CD4-positive, alpha-beta T cell treated with Interleukin-15 for 4 hours (primary cell): ENCODE results near the gene RHOT2.

Experiments used
- DNase-seq: peaks from one replicate; pipeline ENCODE4 v3.0.0-alpha.2; 2020; ENCODE audit warnings: low spot score

The RHOT2 gene

DNA sequence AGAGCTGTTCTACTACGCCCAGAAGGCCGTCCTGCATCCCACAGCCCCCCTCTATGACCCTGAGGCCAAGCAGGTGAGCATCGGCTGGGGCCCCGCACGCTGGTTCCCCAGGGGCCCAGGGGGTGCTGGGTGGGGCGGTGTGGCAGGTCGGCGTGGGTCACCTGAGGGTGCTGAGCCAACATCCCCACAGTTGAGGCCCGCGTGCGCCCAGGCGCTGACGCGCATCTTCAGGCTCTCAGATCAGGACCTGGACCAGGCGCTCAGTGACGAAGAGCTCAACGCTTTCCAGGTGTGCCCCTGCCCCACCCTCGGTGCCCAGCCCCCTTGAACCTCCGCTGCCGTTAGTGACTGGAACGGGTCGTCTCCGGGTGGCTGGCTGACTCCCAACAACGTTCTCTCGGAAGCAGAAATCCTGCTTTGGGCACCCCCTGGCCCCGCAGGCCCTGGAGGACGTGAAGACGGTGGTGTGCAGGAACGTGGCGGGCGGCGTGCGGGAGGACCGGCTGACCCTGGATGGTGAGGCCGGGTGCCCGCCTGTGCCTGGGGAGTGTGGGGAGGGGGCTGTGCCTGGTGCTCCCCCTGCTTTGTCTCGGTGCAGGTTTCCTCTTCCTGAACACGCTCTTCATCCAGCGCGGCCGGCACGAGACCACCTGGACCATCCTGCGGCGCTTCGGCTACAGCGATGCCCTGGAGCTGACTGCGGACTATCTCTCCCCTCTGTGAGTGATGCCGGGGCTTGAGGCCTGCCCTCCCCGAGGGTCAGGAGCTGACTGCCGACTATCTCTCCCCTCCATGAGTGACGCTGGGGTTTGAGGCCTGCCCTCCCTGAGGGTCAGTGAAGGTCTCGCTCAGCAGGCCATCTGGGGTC is 2.8 kb downstream of the RHOT2 start:
- no peak for DNase-seq

DNA sequence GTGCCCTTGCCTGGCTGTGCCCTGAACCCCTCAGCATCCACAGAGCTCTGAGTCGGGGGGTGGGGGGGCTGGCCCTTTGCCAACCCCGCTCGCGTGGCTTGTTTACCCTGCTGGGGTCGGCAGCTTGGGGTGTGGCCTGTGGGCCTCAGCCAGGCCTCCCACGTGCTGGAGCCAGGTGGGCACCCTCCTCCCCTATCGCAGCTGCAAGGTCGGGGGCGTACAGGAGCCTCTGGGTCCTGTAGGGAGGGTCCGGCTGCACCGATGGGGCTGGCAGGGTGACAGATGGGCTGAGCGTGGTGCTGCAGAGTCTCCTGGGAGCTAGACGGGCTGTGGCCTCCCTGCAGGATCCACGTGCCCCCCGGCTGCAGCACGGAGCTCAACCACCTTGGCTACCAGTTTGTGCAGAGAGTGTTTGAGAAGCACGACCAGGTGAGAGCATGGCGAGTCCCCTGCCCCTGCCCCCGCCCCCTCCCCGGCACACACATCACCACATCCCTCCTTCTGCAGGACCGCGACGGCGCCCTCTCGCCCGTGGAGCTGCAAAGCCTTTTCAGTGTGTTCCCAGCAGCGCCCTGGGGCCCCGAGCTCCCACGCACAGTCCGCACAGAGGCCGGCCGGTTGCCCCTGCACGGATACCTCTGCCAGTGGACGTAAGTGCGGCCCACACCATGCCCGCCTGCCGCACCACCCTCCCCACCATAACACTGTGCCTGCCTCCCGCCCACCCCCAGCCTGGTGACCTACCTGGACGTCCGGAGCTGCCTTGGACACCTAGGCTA is 3.6 kb downstream of the RHOT2 start:
- no peak for DNase-seq

DNA sequence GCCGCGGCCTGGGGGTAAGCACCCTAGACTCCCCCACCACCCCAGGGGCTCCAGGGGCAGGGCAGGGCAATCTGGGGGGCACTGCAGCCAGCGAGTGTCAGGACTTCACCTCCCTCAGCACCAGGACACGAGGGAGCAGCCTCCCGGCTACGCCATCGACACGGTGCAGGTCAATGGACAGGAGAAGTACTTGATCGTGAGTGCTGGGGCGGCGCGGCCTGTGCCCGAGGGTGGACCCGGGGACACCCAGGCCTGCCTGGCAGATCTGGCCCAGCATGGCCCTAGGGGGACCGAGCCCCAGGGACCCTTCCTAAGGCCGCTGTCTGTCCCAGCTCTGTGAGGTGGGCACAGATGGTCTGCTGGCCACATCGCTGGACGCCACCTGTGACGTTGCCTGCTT is 4.4 kb downstream of the RHOT2 start:
- DNase-seq: no peak

DNA sequence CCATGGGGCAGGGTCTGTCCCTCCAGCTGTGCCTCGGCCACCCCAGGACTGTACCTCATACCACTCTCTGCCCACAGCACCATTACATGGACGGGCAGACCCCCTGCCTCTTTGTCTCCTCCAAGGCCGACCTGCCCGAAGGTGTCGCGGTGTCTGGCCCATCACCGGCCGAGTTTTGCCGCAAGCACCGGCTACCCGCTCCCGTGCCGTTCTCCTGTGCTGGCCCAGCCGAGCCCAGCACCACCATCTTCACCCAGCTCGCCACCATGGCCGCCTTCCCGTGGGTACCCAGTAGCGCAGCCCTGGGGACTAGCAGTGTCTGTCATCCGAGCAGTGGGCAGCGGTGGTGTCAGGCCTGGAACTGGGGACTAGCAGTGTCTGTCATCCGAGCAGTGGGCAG is 4.9 kb downstream of the RHOT2 start:
- no peak for DNase-seq

DNA sequence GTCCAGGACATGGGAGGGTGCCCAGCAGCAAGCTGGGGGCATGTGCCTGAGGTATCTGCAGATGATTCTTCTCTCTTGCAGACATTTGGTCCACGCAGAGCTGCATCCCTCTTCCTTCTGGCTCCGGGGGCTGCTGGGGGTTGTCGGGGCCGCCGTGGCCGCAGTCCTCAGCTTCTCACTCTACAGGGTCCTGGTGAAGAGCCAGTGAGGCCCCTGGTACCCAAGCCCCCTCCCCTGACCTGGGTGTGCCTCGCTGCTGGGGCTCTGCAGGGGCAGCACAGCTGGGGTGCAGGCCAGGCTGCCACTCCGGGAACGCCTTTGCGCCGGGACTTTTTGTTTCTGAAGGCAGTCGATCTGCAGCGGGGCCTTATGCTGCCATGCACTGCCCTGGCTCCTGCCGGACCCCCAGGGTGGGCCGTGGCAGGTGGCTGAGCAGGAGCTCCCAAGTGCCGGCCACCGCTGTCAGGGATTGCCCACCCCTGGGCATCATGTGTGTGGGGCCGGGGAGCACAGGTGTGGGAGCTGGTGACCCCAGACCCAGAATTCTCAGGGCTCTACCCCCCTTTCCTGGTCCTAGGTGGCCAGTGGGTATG is 5.6 kb downstream of the RHOT2 start:
- DNase-seq: no peak

GRCh38 chr16:674214-674881 is 6.4 kb downstream of the RHOT2 start:
- no peak for DNase-seq

DNA sequence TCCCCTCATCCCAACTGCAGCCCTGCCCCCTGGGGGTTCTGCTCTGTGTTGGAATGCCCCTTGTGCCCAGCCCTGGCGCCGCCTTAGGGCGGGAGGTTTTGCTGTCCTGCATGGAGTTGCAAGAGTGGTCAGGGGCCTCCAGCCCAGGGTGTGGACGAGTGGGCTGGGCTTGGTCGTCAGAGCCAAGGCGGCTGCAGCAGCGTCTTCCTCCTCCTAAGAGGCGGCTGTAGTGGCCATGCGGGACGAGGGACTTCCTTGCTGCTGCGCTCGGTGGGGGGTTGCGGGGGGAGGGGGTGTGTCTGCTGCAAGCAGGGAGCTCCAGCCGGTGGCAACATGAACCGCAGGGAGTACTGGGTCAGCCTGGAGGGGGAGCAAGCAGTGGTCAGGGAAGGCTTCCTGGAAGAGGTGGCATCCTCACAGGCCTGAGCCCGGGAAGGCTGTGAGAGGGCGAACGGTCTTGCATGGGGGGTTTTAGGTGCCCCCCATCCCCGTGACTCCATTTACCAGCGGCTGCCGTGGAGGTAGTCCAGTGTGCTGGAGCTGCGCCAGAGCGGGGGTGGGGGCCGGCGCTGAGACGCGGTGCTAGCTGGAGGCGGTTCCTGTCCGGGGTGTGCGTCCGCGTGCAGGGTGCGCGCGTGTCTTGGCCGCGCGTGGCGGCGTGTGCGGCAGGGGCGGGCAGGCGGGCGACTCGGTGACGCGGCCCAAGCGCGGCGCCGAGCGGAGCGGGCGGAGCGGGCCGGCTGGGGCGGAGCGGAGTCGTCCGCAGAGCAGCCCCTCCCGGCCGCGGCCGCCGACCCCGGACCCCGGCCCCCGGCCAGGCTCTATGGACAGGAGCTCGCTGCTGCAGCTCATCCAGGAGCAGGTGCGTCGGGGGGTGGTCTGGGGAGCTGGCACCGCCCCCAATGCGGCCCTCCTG is 7.3 kb downstream of the RHOT2 start, which contains the start of gene RHBDL1:
RHBDL1 (plus strand) TSS at position 704 of the 916 bp plus-strand sequence; CDS start at position 824, 120 bp downstream.
- DNase-seq: no peak

GRCh38 chr16:675884-676564 is 8.1 kb downstream of the RHOT2 start:
- DNase-seq: no peak

DNA sequence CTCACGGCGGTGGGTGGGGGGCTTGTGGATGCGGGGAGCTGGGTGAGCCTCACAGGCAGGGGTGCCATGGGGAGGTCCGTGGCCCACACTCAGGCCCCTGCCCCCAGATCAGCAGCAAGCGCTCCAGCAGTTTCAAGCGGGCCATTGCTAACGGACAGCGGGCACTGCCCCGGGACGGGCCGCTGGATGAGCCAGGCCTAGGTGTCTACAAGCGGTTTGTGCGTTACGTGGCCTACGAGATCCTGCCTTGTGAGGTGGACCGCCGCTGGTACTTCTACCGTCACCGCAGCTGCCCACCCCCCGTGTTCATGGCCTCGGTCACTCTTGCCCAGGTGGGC is 8.6 kb downstream of the RHOT2 start:
- no peak for DNase-seq

- DNase-seq: peak; percentile 37
These were observed 9.0 kb downstream of the RHOT2 start for GRCh38 chr16:676913-677312.

DNA sequence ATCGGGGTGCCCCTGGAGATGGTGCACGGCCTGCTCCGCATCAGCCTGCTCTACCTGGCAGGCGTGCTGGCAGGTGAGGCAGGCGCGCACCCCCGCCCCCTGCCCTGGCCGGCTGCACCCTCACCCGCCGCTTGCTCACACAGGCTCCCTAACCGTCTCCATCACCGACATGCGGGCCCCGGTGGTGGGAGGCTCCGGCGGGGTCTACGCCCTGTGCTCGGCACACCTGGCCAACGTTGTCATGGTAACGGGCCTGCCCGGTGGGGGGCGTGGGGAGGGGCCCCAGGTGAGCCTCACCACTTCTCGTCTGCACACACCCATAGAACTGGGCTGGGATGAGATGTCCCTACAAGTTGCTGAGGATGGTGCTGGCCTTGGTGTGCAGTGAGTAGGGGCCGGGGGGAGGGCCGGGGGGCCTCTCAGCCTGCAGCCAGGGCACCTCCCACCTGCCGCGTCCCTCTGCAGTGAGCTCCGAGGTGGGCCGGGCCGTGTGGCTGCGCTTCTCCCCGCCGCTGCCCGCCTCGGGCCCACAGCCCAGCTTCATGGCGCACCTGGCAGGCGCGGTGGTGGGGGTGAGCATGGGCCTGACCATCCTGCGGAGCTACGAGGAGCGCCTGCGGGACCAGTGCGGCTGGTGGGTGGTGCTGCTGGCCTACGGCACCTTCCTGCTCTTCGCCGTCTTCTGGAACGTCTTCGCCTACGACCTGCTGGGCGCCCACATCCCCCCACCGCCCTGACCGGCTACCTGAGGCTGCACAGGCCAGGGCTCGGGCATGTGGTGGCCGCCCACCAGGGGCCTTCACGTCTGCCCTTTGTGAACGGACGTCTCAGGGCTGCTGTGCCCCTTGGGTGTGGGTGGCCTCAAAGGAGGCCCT is 9.6 kb downstream of the RHOT2 start:
- DNase-seq: no peak

GRCh38 chr16:678209-678857 is 10.4 kb downstream of the RHOT2 start:
- no peak for DNase-seq

DNA sequence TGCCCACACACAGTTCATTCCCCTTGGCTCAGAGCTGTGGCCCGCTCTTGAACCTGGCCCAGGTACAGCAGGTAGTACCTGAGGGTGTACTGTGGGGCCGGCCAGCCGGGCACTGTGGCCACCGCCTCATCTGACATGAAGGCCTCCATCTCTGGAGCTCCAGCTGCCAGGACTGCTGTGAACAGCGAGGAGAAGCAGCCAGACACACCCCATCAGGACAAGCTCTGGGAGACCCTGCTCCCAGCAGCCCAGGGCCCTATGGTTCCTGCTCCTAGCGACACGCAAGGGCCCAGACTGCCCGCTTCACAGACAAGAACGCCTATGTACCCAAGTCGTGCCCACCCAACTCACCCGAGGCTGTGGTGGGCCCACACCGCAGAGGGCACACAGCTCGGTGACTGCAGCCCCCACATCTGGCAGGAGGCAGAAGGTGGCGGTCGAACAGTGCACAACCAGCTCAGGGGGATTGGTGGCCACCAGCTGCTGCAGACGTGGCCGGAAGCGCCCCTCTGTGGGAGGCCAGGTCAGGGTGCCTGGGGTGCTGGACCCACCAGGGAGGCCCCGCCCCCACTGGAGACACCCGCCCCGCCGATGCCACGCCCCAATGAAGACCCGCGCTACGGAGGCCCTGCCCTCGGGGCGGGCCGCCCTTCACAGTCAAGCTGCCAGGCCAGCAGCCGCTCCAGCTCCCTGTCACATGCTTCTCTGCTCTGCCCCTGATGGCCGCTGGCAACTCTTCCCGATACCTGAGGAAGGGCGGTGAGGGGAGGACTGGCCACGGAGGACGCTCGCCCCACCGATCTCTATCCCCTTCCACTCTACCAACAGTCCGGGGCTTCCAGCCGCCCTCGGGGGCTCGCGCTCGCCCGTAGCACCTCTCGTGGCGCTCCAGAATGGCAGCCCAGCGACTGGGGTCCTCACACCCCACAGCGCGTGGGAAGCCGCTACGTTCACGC is 11.2 kb downstream of the RHOT2 start:
- DNase-seq: peak; percentile 30

- peak; percentile 79 for DNase-seq
These were observed 12.1 kb downstream of the RHOT2 start, which contains the start of gene STUB1 for GRCh38 chr16:679814-680624. TSS of gene STUB1 (plus strand) at chr16:680410. CDS start at chr16:680526, 116 bp downstream.

GRCh38 chr16:680625-680945 is 12.7 kb downstream of the RHOT2 start:
- DNase-seq: no peak

DNA sequence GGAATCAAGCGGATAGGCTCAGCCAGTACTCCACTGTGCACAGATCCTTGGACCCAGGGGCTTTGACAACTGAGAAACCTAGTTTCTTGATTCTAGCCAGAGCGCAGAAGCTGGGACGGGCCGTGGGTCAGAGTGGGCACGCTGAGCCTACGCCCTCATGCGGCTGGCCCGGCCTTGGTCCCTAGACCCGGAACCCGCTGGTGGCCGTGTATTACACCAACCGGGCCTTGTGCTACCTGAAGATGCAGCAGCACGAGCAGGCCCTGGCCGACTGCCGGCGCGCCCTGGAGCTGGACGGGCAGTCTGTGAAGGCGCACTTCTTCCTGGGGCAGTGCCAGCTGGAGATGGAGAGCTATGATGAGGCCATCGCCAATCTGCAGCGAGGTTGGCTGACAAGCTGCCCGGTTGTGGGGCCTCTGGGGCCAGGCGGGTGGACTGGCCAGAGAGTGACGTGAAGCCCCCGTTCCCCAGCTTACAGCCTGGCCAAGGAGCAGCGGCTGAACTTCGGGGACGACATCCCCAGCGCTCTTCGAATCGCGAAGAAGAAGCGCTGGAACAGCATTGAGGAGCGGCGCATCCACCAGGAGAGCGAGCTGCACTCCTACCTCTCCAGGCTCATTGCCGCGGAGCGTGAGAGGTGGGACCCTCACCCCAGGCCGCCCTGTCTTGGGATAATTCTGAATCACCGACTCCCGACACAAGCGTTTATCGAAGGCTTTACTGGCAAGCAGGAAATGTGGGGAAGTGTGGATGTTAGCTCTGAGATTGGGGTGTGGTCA is 13.2 kb downstream of the RHOT2 start:
- no peak for DNase-seq
